Naive thymus-derived CD8-positive, alpha-beta T cell (primary cell): Measurements from ENCODE around the gene TMEM235. TPM values are rescaled to one million over a fixed set of nuclear protein-coding genes. Genes with fewer than 3 reads are reported as not detected.

Source experiments
- ATAC-seq, 2 donors: fragments of 150-1000 bp; cut with Tn5 transposase in 1 of 2; sonication (Bioruptor Pico), chemical (Tn5 transposase) in 1 of 2; 1 replicate in 1 of 2; 2 replicates in 1 of 2; pipeline ENCODE4 v1.10.0; 2021; ENCODE audit warnings: mild to moderate bottlenecking in 2 of 2, moderate library complexity in 2 of 2
- POLR2A ChIA-PET: fragments of 350-600 bp; sonication (Branson Sonifier 250); formaldehyde crosslinking; loops from one replicate; lab custom pipeline; 2021; ENCODE audit warnings: antibody characterized with exemption; lab: Charles Lee
- DNase-seq, 10 donors: peaks; one replicate each; pipeline versions ENCODE4 v3.0.0 to v3.0.0-alpha.2; 2020 to 2022
- H3K27ac Mint-ChIP-seq, 10 donors: one replicate each; pipeline ENCODE4 v1.8.0; 2020 to 2022; ENCODE audit warnings: mild to moderate bottlenecking in 10 of 10, mixed read lengths in 10 of 10, moderate library complexity in 4 of 10, inconsistent platforms in 1 of 10
- H3K27me3 Mint-ChIP-seq, 5 donors: one replicate each; pipeline ENCODE4 v1.8.0; 2021 to 2022; ENCODE audit warnings: mixed read lengths in 5 of 5
- H3K36me3 Mint-ChIP-seq, 3 donors: one replicate each; pipeline ENCODE4 v1.8.0; 2020 to 2022; ENCODE audit warnings: mixed read lengths in 3 of 3, mild to moderate bottlenecking in 2 of 3, inconsistent platforms in 1 of 3
- H3K4me1 Mint-ChIP-seq, 4 donors: one replicate each; pipeline ENCODE4 v1.8.0; 2021 to 2022; ENCODE audit warnings: mixed read lengths in 4 of 4
- H3K4me3 Mint-ChIP-seq, 10 donors: one replicate each; pipeline ENCODE4 v1.8.0; 2020 to 2022; ENCODE audit warnings: mild to moderate bottlenecking in 10 of 10, mixed read lengths in 10 of 10, moderate library complexity in 6 of 10, inconsistent platforms in 1 of 10
- H3K9me3 Mint-ChIP-seq, 9 donors: one replicate each; pipeline ENCODE4 v1.8.0; 2020 to 2022; ENCODE audit warnings: mixed read lengths in 9 of 9, mild to moderate bottlenecking in 3 of 9, inconsistent platforms in 1 of 9, moderate library complexity in 1 of 9
- polyA plus RNA-seq, 3 donors: library from polyadenylated mRNA; unstranded; fragments of 300-500 nt; fragmentation: Illumina TruSeq; gene quantifications; one replicate each; pipeline ENCODE4 v1.2.3, GENCODE V29; 2021
- total RNA-seq, 8 experiments: library from RNA in 2 of 8; stranded (reverse) in 2 of 8; gene quantifications; one replicate each; pipeline ENCODE4 v1.2.3 and lab custom pipeline; 2021 to 2026

The TMEM235 gene
- total and polyA plus RNA-seq, 5 experiments from 2014 or later = not detected

DNA sequence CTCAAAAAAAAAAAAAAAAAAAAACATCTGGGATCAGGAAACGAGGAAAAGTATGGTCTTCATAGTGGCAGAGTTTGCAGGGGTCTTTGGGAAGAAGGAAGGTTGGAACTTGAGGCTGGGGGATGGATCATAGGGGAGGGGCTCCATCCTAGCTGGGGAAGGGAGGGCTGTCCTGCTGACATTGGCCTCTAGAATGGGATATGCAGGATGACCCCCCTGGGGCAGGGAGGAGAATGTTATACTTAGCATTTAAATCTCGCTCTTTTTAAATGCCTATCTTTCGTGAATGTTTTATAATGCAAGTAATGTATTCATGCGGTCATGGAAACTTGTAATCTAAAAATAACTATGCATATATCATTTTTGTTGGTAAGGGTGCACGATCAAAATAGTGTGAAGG is 33.2 kb downstream of the TMEM235 start:
- ATAC-seq (no peak), DNase-seq (no peak)
- no peaks in the 10 kb centered on the region for H3K27me3 Mint-ChIP-seq
- no peaks in the 10 kb centered on the region for H3K9me3 Mint-ChIP-seq
- peak overlapping the region; percentile 47 to 92 (median 88) for H3K27ac Mint-ChIP-seq
- peak overlapping the region in 1 of 10 donors; percentile 19 for H3K4me3 Mint-ChIP-seq
- POLR2A ChIA-PET = interaction anchor here (0.7 to 2.5 kb wide), 4 partner anchors 9 to 846 kb away, joined by 3 to 9 read pairs (median 6); no protein-coding TSS in a partner anchor
- peaks cover 12 to 40% (median 29%) of the 10 kb centered on the region in 4 donors for H3K4me1 Mint-ChIP-seq
- H3K36me3 Mint-ChIP-seq = no peaks in the 10 kb centered on the region

- Mint-ChIP-seq H3K4me1 (peaks cover 9 to 36% (median 25%) of the 10 kb centered on the region in 4 donors), H3K9me3 (no peaks in the 10 kb centered on the region), H3K4me3 (no peak overlapping the region), H3K36me3 (no peaks in the 10 kb centered on the region), H3K27me3 (no peaks in the 10 kb centered on the region), H3K27ac (peak overlapping the region in 4 of 10 donors; percentile 33 to 74 (median 44))
- ATAC-seq (no peak), DNase-seq (no peak)
- POLR2A ChIA-PET = interaction anchor here (0.7 to 1.1 kb wide), 2 partner anchors 10 to 846 kb away, joined by 3 to 7 read pairs; no protein-coding TSS in a partner anchor
Measured at GRCh38 chr17:78265121-78265520, 33.7 kb downstream of the TMEM235 start.

DNA sequence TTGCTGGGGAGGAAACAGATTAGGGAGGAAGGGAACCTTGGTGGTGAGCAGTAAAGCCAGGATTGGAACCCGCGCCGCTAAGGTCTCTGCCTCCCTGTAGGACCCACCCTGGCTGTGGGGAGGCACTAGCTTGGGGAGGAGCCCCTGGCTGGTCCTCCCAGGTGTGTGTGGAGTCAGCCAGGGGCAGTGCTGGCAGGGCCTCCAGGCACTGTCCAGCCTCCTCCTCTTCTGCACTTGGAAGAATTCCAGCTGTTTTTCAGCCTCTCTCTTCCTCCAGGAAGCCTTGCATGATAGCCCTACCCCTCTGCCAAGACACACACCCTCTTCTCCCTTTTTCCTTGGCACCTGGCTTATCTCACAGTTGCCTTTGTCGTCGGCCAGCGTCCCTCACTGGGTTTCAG is 34.8 kb downstream of the TMEM235 start:
- DNase-seq (no peak), ATAC-seq (no peak)
- no peaks in the 10 kb centered on the region for H3K27me3 Mint-ChIP-seq
- no peaks in the 10 kb centered on the region for H3K36me3 Mint-ChIP-seq
- POLR2A ChIA-PET = interaction anchor here (1.2 kb wide), 1 partner anchor 9 kb away, joined by 4 read pairs; no protein-coding TSS in a partner anchor
- peaks cover 8 to 40% (median 30%) of the 10 kb centered on the region in 4 donors for H3K4me1 Mint-ChIP-seq
- no peaks in the 10 kb centered on the region for H3K9me3 Mint-ChIP-seq
- H3K27ac Mint-ChIP-seq = peak overlapping the region in 7 of 10 donors; percentile 34 to 85 (median 68)
- no peak overlapping the region for H3K4me3 Mint-ChIP-seq

GRCh38 chr17:78266771-78267170 is 35.3 kb downstream of the TMEM235 start:
- Mint-ChIP-seq H3K4me3 (no peak overlapping the region), H3K9me3 (no peaks in the 10 kb centered on the region), H3K27me3 (no peaks in the 10 kb centered on the region), H3K36me3 (no peaks in the 10 kb centered on the region), H3K4me1 (peaks cover 11 to 43% (median 34%) of the 10 kb centered on the region in 4 donors), H3K27ac (peak overlapping the region in 5 of 10 donors; percentile 34 to 85 (median 70))
- POLR2A ChIA-PET = interaction anchor here (0.6 to 1.2 kb wide), 2 partner anchors 10 to 12 kb away, joined by 3 to 4 read pairs; no protein-coding TSS in a partner anchor
- DNase-seq (no peak), ATAC-seq (no peak)

- peaks cover 13 to 43% (median 35%) of the 10 kb centered on the region in 4 donors for H3K4me1 Mint-ChIP-seq
Measured at GRCh38 chr17:78267253-78268073, 36.0 kb downstream of the TMEM235 start.

DNA sequence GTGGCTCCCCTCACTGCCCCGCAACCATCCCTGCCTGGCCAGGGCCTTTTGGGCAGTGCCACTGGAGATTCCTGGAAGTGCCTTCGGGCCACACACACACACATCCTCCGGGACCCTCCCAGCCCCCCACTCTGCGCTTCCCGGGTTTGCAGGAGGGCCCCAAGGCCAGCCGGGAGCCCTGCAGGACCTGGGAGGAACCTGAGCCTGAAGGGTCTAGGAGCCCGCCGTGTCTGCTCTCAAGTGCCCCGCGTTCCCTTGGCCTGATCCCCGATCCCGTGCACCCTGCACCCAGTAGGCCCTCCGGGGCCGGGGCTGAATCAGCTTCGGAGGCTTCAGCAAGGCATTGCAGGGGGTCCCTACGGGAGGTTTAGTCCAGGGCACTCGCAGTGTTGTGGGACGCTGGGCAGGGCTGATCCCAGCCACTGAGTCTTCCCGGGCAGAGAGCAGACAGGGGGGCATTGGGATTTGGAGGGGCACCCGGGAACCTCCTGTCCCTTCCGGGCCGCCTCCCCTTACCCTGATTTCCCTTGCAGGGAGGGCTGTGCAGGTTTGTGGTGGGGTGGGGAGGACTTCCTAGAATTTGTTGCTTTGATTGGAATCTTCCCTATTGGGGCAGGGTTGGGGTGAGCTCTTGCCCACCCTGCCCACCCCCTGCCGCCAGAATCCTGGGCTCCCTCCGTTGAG is 36.9 kb downstream of the TMEM235 start:
- POLR2A ChIA-PET = interaction anchor here (0.6 kb wide), 1 partner anchor 282 kb away, joined by 3 read pairs; no protein-coding TSS in a partner anchor
- no peak for DNase-seq
- no peak for ATAC-seq
- H3K36me3 Mint-ChIP-seq = no peaks in the 10 kb centered on the region
- H3K9me3 Mint-ChIP-seq = no peaks in the 10 kb centered on the region
- H3K27me3 Mint-ChIP-seq = no peaks in the 10 kb centered on the region
- H3K4me3 Mint-ChIP-seq = no peak overlapping the region
- no peak overlapping the region for H3K27ac Mint-ChIP-seq
- H3K4me1 Mint-ChIP-seq = peaks cover 13 to 40% (median 33%) of the 10 kb centered on the region in 4 donors

More at GRCh38 chr17:78267253-78268073, 36.0 kb downstream of the TMEM235 start:
- Mint-ChIP-seq H3K4me3 (no peak overlapping the region), H3K9me3 (no peaks in the 10 kb centered on the region), H3K27ac (peak overlapping the region in 1 of 10 donors; percentile 68), H3K36me3 (no peaks in the 10 kb centered on the region), H3K27me3 (no peaks in the 10 kb centered on the region)
- ATAC-seq = no peak
- no peak for DNase-seq
- POLR2A ChIA-PET = interaction anchor here (0.6 to 1.2 kb wide), 2 partner anchors 10 to 13 kb away, joined by 3 to 4 read pairs; no protein-coding TSS in a partner anchor

DNA sequence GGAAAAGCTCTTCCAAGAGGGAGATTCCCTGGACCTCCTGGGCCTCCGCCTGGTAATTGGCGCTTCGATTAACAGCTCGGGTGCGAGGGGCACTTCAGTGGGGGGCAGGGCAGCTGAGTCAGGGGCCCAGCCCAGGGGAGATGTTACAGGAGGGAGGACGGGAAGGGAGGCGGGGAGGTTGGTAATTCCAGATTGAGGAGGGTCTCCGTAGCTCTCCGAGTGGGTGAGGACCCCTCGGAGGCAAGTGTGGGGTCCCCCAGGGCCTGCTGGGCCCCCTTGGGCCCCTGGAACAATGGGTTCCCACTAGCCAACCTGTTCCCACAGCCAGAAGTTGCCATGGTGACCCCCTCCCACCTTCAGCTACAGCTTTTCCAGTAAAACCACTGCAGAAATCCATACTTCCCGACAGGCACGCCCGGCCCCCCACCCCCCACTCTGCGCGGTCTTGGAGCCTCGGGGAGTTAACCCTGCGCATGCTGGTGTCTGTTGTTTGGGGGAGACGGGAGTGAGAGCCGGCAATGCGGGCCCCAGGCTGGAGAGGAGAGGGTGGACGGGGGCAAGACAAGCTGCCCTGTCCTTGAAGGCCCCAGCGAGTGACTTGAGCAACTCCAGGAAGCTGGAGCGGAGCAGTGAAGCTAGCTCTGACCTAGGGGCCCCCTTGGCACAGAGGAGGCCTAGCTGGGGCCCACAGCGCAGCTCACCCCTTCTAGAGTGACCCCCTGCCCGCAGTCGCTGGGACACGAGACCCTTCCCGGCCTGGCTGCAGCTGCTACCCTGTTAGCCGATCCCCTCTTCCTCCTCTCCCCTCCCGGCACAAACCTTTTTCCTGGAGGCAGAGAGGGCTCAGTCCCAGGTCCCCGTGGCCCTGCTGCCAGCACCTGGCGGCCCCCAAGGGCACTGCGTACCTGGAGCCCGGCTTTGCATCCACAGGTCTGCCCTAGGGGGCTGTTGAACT is 37.8 kb downstream of the TMEM235 start:
- H3K4me1 Mint-ChIP-seq = peaks cover 11 to 39% (median 33%) of the 10 kb centered on the region in 4 donors
- peak overlapping the region in 1 of 10 donors; percentile 56 for H3K27ac Mint-ChIP-seq
- DNase-seq (peak in 1 of 10 donors; percentile 47), ATAC-seq (no peak)
- no peaks in the 10 kb centered on the region for H3K9me3 Mint-ChIP-seq
- no peaks in the 10 kb centered on the region for H3K36me3 Mint-ChIP-seq
- no peak overlapping the region for H3K4me3 Mint-ChIP-seq
- no peaks in the 10 kb centered on the region for H3K27me3 Mint-ChIP-seq
- POLR2A ChIA-PET = interaction anchor here (0.6 kb wide), 2 partner anchors 24 to 283 kb away, joined by 3 to 6 read pairs; no protein-coding TSS in a partner anchor

DNA sequence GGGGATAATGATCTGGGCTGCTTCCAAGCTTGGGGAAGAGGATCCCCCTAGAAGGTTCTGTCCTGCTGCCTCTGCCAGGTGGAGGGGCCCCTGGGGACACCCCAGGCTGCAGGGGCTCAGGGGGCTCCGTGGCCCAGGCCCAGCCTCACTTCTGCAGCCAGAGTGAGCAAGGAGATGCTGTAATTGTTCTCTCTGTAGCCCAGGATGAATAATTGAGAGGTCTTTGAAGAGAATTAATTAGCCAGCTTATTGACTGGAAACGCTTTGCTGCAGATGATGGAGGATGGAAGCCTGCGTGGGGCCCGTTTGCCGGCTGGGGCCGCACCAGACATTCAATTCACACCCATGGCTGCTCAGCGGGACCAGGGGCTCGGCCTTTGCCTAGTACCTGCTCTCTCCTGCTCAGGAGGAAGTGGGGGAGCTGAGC is 38.5 kb downstream of the TMEM235 start:
- H3K27ac Mint-ChIP-seq = peak overlapping the region in 2 of 10 donors; percentile 74 to 83
- no peaks in the 10 kb centered on the region for H3K27me3 Mint-ChIP-seq
- peak overlapping the region in 1 of 10 donors; percentile 3 for H3K4me3 Mint-ChIP-seq

GRCh38 chr17:78271419-78272170 is 40.2 kb downstream of the TMEM235 start:
- ATAC-seq = peak; percentile 16 to 19
- peaks cover 0 to 2% (median 0%) of the 10 kb centered on the region in 5 donors for H3K27me3 Mint-ChIP-seq
- peaks cover 12 to 43% (median 36%) of the 10 kb centered on the region in 4 donors for H3K4me1 Mint-ChIP-seq
- DNase-seq = peak in 2 of 10 donors; percentile 27 to 61
- no peaks in the 10 kb centered on the region for H3K36me3 Mint-ChIP-seq
- POLR2A ChIA-PET = interaction anchor here (1.4 to 2.4 kb wide), 2 partner anchors 9 to 15 kb away, joined by 7 to 16 read pairs; no protein-coding TSS in a partner anchor
- no peaks in the 10 kb centered on the region for H3K9me3 Mint-ChIP-seq
- peak overlapping the region; percentile 36 to 72 (median 54) for H3K4me3 Mint-ChIP-seq
- H3K27ac Mint-ChIP-seq = peak overlapping the region; percentile 37 to 97 (median 90)

More for the DNA sequence above, 38.5 kb downstream of the TMEM235 start:
- H3K36me3 Mint-ChIP-seq = no peaks in the 10 kb centered on the region
- H3K4me1 Mint-ChIP-seq = peaks cover 8 to 35% (median 32%) of the 10 kb centered on the region in 4 donors
- H3K9me3 Mint-ChIP-seq = no peaks in the 10 kb centered on the region
- DNase-seq (no peak), ATAC-seq (no peak)
- POLR2A ChIA-PET = interaction anchor here (0.6 to 2.4 kb wide), 2 partner anchors 13 to 25 kb away, joined by 6 to 16 read pairs; no protein-coding TSS in a partner anchor

GRCh38 chr17:78272181-78272913 is 40.9 kb downstream of the TMEM235 start:
- Mint-ChIP-seq H3K27me3 (peaks cover 0 to 2% (median 0%) of the 10 kb centered on the region in 5 donors), H3K9me3 (no peaks in the 10 kb centered on the region), H3K27ac (peak overlapping the region; percentile 37 to 97 (median 90)), H3K36me3 (no peaks in the 10 kb centered on the region), H3K4me3 (peak overlapping the region; percentile 36 to 72 (median 54)), H3K4me1 (peaks cover 12 to 44% (median 37%) of the 10 kb centered on the region in 4 donors)
- DNase-seq = peak; percentile 43 to 85 (median 76)
- peak; percentile 93 to 94 for ATAC-seq
- POLR2A ChIA-PET = interaction anchor here (0.9 to 2.4 kb wide), 3 partner anchors 9 to 16 kb away, joined by 3 to 16 read pairs (median 4); no protein-coding TSS in a partner anchor
